Endothelial cell (in vitro differentiated cells): ENCODE data around the gene ROGDI. TPM values are rescaled to one million over a fixed set of nuclear protein-coding genes. Genes with fewer than 3 reads are reported as not detected.

Experiments used
- DNase-seq: peaks from one replicate; pipeline ENCODE4 v3.0.0; 2021; ENCODE audit warnings: low spot score
- H3K27ac Mint-ChIP-seq: one replicate; pipeline ENCODE4 v1.8.0; 2021; ENCODE audit warnings: mixed read lengths, inconsistent platforms; ENCODE audit not compliant: unreplicated experiment
- H3K27me3 Mint-ChIP-seq: one replicate; pipeline ENCODE4 v1.8.0; 2021; ENCODE audit warnings: mild to moderate bottlenecking, moderate library complexity, mixed read lengths, inconsistent platforms; ENCODE audit not compliant: unreplicated experiment
- H3K36me3 Mint-ChIP-seq: one replicate; pipeline ENCODE4 v1.8.0; 2021; ENCODE audit warnings: mild to moderate bottlenecking, low read depth, mixed read lengths, inconsistent platforms; ENCODE audit not compliant: unreplicated experiment
- H3K4me1 Mint-ChIP-seq: one replicate; pipeline ENCODE4 v1.8.0; 2021; ENCODE audit warnings: mild to moderate bottlenecking, mixed read lengths, inconsistent platforms; ENCODE audit not compliant: unreplicated experiment
- H3K4me3 Mint-ChIP-seq: one replicate; pipeline ENCODE4 v1.8.0; 2021; ENCODE audit warnings: mild to moderate bottlenecking, mixed read lengths, inconsistent platforms; ENCODE audit not compliant: unreplicated experiment
- H3K9me3 Mint-ChIP-seq: one replicate; pipeline ENCODE4 v1.8.0; 2021; ENCODE audit warnings: mixed read lengths, inconsistent platforms; ENCODE audit not compliant: unreplicated experiment
- total RNA-seq: library from RNA; stranded (reverse); fragmentation: NEBNext Ultra II Directional; extraction: Animal tissue kit (Norgen Biotek cat#: 25700); gene quantifications from one replicate; pipeline ENCODE4 v1.2.1, GENCODE V29; 2021; ENCODE audit not compliant: unreplicated experiment
- TF ChIP-seq, protein P1 (sequence below): fragments of 200-600 bp; sonication (generic); IDR thresholded peaks from one replicate; pipeline ENCODE4 v1.5.0; 2021; ENCODE audit warnings: antibody characterized with exemption; ENCODE audit not compliant: unreplicated experiment

The ROGDI gene
- total RNA-seq, 1 donor from 2014 or later: 46.2 TPM

DNA sequence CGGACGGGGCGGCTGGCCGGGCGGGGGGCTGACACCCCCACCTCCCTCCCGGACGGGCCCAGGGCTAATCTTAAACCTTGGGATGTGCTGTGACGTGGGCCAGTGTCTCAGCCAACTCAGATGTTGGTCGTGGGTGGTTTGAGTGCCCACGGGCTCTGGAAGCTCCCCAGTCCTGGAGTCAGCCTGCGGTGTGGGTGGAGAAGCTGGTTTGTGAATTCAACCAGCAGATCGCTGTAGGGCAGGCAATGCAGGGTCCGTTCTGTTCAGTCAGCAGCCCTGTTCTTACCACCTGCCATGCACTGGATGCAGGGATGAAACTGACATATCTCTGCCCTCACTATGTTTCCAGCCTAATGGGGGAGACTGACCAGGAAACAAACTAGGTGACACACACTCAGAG, 27.4 kb downstream of the ROGDI start:
- Mint-ChIP-seq H3K27ac (no peak overlapping the region), H3K36me3 (peaks cover 4% of the 10 kb centered on the region), H3K27me3 (peaks cover 2% of the 10 kb centered on the region), H3K9me3 (no peaks in the 10 kb centered on the region), H3K4me3 (no peak overlapping the region), H3K4me1 (no peaks in the 10 kb centered on the region)
- DNase-seq: no peak
- TF ChIP-seq, protein P1, sequence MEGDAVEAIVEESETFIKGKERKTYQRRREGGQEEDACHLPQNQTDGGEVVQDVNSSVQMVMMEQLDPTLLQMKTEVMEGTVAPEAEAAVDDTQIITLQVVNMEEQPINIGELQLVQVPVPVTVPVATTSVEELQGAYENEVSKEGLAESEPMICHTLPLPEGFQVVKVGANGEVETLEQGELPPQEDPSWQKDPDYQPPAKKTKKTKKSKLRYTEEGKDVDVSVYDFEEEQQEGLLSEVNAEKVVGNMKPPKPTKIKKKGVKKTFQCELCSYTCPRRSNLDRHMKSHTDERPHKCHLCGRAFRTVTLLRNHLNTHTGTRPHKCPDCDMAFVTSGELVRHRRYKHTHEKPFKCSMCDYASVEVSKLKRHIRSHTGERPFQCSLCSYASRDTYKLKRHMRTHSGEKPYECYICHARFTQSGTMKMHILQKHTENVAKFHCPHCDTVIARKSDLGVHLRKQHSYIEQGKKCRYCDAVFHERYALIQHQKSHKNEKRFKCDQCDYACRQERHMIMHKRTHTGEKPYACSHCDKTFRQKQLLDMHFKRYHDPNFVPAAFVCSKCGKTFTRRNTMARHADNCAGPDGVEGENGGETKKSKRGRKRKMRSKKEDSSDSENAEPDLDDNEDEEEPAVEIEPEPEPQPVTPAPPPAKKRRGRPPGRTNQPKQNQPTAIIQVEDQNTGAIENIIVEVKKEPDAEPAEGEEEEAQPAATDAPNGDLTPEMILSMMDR: no peak

DNA sequence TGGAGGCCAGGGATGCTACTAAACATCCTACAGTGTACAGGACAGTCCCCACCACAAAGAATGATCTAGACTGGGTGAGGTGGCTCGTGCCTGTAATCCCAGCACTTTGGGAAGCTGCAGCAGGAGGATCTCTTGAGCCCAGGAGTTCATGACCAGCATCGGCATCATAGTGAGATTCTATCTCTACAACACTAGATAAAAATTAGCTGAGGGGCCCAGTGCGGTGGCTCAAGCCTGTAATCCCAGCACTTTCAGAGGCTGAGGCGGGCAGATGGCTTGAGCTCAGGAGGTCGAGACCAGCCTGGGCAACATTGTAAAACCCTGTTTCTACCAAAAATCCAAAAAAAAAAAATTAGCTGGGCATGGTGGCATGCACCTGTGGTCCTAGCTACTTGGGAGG, 30.1 kb downstream of the ROGDI start:
- H3K36me3 Mint-ChIP-seq: peaks cover 4% of the 10 kb centered on the region
- no peak for DNase-seq
- peaks cover 7% of the 10 kb centered on the region for H3K4me1 Mint-ChIP-seq
- H3K27me3 Mint-ChIP-seq: peaks cover 1% of the 10 kb centered on the region
- H3K4me3 Mint-ChIP-seq: no peak overlapping the region
- TF ChIP-seq, protein P1: no peak
- no peaks in the 10 kb centered on the region for H3K9me3 Mint-ChIP-seq
- no peak overlapping the region for H3K27ac Mint-ChIP-seq

DNA sequence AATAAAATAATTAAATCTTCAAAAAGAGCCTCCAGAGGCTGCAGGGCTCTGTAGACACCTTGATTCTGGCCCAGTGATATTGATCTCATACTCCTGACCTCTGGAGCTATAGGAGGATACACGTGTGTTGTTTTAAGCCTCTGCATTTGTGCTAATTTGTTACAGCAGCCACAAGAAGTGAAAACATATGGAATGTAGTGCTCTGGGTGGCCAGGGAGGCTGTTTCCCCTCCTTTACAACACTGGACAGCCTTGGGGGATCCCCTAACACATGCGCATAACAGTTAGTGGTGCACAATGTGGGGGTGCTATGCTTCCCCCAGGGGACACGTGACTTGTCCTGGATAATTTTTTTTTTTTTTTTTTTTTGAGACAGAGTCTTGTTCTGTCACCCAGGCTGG, 30.8 kb downstream of the ROGDI start:
- H3K4me1 Mint-ChIP-seq: peaks cover 7% of the 10 kb centered on the region
- H3K9me3 Mint-ChIP-seq: no peaks in the 10 kb centered on the region
- TF ChIP-seq, protein P1: no peak
- H3K4me3 Mint-ChIP-seq: no peak overlapping the region
- H3K36me3 Mint-ChIP-seq: peaks cover 4% of the 10 kb centered on the region
- H3K27ac Mint-ChIP-seq: no peak overlapping the region
- DNase-seq: no peak
- peaks cover 1% of the 10 kb centered on the region for H3K27me3 Mint-ChIP-seq

DNA sequence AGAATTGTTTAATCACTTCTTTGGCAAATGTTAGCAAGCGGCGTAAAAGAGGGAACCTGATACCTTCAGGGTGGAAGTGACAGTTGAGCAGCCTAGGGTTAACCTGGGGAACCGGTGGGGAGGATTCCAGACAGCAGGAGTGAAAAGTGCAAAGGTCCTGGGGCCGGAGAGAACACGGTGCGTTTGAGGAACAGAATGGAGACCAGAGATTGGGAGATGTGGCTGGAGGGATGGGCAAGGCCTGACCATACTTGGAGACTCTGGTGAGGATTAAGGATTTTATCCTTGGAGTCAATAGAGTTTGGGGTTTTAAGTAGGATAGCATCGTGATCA, 33.2 kb downstream of the ROGDI start:
- Mint-ChIP-seq H3K4me1 (peaks cover 15% of the 10 kb centered on the region), H3K27me3 (peaks cover 7% of the 10 kb centered on the region), H3K27ac (no peak overlapping the region), H3K4me3 (peak overlapping the region; percentile 88), H3K9me3 (no peaks in the 10 kb centered on the region), H3K36me3 (peaks cover 4% of the 10 kb centered on the region)
- no peak for DNase-seq
- TF ChIP-seq, protein P1: no peak

DNA sequence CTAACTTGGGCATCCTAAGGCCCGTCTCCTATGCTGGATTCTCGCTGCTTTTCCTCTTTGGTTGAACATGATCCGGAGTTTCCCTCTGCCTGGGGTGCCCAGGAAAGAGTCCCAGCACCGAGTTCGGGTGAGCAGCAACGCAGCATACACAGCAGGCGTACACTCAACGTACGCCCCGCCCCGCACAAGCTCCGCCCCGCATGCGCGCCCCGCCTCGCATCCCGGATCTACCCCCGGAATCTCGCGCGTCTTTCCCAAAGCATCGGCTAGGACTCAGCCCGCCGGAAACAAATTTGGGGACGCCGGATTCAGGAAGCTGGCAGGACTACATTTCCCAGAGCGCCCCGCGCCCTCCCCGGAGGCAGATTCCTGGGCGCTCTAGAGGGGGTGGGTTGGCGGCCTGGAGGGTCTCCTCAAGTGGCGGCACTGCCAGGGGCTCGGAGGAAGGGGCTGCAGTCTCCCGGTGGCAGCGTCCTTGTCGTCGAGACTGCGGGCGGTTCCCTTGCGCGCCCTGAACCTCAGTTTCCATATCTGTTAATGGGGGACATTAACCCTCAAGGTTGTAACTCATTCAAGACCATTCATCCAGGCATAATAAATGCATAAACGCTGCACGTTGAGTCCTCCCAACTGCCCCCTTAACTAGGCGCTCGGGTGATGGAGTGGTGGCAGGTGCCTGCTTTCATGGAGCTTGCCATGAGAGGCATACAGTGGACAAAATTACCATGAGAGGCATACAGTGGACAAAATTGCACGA, 33.7 kb downstream of the ROGDI start:
- no peaks in the 10 kb centered on the region for H3K9me3 Mint-ChIP-seq
- H3K27me3 Mint-ChIP-seq: peaks cover 6% of the 10 kb centered on the region

More for the DNA sequence above, 33.7 kb downstream of the ROGDI start:
- Mint-ChIP-seq H3K4me1 (peaks cover 15% of the 10 kb centered on the region), H3K36me3 (peaks cover 7% of the 10 kb centered on the region), H3K27ac (peak overlapping the region; percentile 94), H3K4me3 (peak overlapping the region; percentile 88)
- TF ChIP-seq, protein P1: no peak
- peak; percentile 100 for DNase-seq
